ENCODE measurements around the gene ANO1. TPM values are rescaled to one million over a fixed set of nuclear protein-coding genes. Genes with fewer than 3 reads are reported as not detected.

ANO1 gene
- polyA plus RNA-seq, 3 donors: not detected

GRCh38 chr11:70193411-70194292 is 115.5 kb downstream of the ANO1 start:
- 92% methylated on average over 5 of the region's 7 CpGs for WGBS (ENCODE audit: insufficient coverage)
- intact Hi-C loops (cut with micrococcal nuclease): loop anchor here (5.0 to 10.0 kb wide), 3 partner anchors 271 to 1289 kb away; partner anchors contain the start of genes IGHMBP2 (in 1 of the 2) and MRPL21 (in 1 of the 2)
- H3K36me3 ChIP-seq (replicated peaks in 1 of 2; ENCODE audit: control insufficient read depth in 1 of 2, insufficient read depth in 2 of 2, low read length in 2 of 2): no peaks in the 10 kb centered on the region
- no peak overlapping the region for H3K4me3 ChIP-seq (replicated peaks in 1 of 3; ENCODE audit: low read depth in 2 of 3, low read length in 3 of 3)
- Mint-ChIP-seq H3K27me3 (ENCODE audit: low read depth in 3 of 3) (peaks cover 7 to 18% (median 9%) of the 10 kb centered on the region in 3 donors), H3K9me3 (peaks cover 0 to 3% (median 0%) of the 10 kb centered on the region in 7 donors), H3K27ac (no peak overlapping the region), H3K4me1 (peaks cover 7% of the 10 kb centered on the region), H3K4me3 (no peak overlapping the region), H3K36me3 (no peaks in the 10 kb centered on the region)
- no peaks in the 10 kb centered on the region for H3K4me1 ChIP-seq (ENCODE audit: control insufficient read depth in 1 of 2, insufficient read depth in 2 of 2, low read length in 2 of 2)
- no peaks in the 10 kb centered on the region for H4K20me1 ChIP-seq (ENCODE audit: insufficient read depth, low read length)
- no peak for TF ChIP-seq CTCF (IDR thresholded peaks at IDR 0.05)
- H3K9me3 ChIP-seq (replicated peaks in 1 of 2; ENCODE audit: control insufficient read depth in 1 of 2, insufficient read depth in 1 of 2, low read length in 2 of 2): no peaks in the 10 kb centered on the region
- H3K9ac ChIP-seq (ENCODE audit: insufficient read depth, low read length, poor library complexity, severe bottlenecking): no peak overlapping the region
- H3K79me2 ChIP-seq (ENCODE audit: insufficient read depth, low read length): no peaks in the 10 kb centered on the region
- no peak overlapping the region for H3K27ac ChIP-seq (ENCODE audit: low read depth in 1 of 2, low read length in 2 of 2)
- no peaks in the 10 kb centered on the region for H3K27me3 ChIP-seq (ENCODE audit: control insufficient read depth in 2 of 2, insufficient read depth in 2 of 2, low read length in 2 of 2)
- no peak overlapping the region for H2AFZ ChIP-seq (ENCODE audit: insufficient read depth, low read depth, low read length, poor library complexity, severe bottlenecking)
- H3K4me2 ChIP-seq (replicated peaks; ENCODE audit: extremely low read depth, low read length, poor library complexity, severe bottlenecking): no peak overlapping the region
- no peak for DNase-seq

- Histone ChIP-seq H3K9ac (ENCODE audit: insufficient read depth, low read length, poor library complexity, severe bottlenecking) (no peak overlapping the region), H3K4me1 (ENCODE audit: control insufficient read depth in 1 of 2, insufficient read depth in 2 of 2, low read length in 2 of 2) (no peaks in the 10 kb centered on the region), H3K36me3 (replicated peaks in 1 of 2; ENCODE audit: control insufficient read depth in 1 of 2, insufficient read depth in 2 of 2, low read length in 2 of 2) (no peaks in the 10 kb centered on the region), H3K79me2 (ENCODE audit: insufficient read depth, low read length) (no peaks in the 10 kb centered on the region), H2AFZ (ENCODE audit: insufficient read depth, low read depth, low read length, poor library complexity, severe bottlenecking) (no peak overlapping the region), H3K4me2 (replicated peaks; ENCODE audit: extremely low read depth, low read length, poor library complexity, severe bottlenecking) (no peak overlapping the region), H3K4me3 (replicated peaks in 1 of 3; ENCODE audit: low read depth in 2 of 3, low read length in 3 of 3) (no peak overlapping the region), H4K20me1 (ENCODE audit: insufficient read depth, low read length) (no peaks in the 10 kb centered on the region), H3K9me3 (replicated peaks in 1 of 2; ENCODE audit: control insufficient read depth in 1 of 2, insufficient read depth in 1 of 2, low read length in 2 of 2) (no peaks in the 10 kb centered on the region), H3K27me3 (ENCODE audit: control insufficient read depth in 2 of 2, insufficient read depth in 2 of 2, low read length in 2 of 2) (peaks cover 0 to 2% of the 10 kb centered on the region in 2 donors), H3K27ac (ENCODE audit: low read depth in 1 of 2, low read length in 2 of 2) (no peak overlapping the region)
- H3K4me3 Mint-ChIP-seq: no peak overlapping the region
- DNase-seq: no peak
- peaks cover 14 to 21% (median 18%) of the 10 kb centered on the region in 3 donors for H3K27me3 Mint-ChIP-seq (ENCODE audit: low read depth in 3 of 3)
- H3K27ac Mint-ChIP-seq: peak overlapping the region in 1 of 7 donors; percentile 47
- intact Hi-C loops (cut with micrococcal nuclease): loop anchor here (5.0 to 10.0 kb wide), 4 partner anchors 273 to 1290 kb away; partner anchors contain the start of genes IGHMBP2 (in 1 of the 2), LTO1 (in 1 of the 2) and MRPL21 (in 1 of the 2)
- peaks cover 0 to 3% (median 0%) of the 10 kb centered on the region in 7 donors for H3K9me3 Mint-ChIP-seq
- TF ChIP-seq CTCF (IDR thresholded peaks at IDR 0.05): no peak
- 90% methylated on average over 3 of the region's 3 CpGs for WGBS (ENCODE audit: insufficient coverage)
- H3K36me3 Mint-ChIP-seq: no peaks in the 10 kb centered on the region
- peaks cover 7% of the 10 kb centered on the region for H3K4me1 Mint-ChIP-seq
Measured at GRCh38 chr11:70194792-70195791, 117.0 kb downstream of the ANO1 start.
